ENCODE data around the gene KIAA2012.

Gene KIAA2012

DNA sequence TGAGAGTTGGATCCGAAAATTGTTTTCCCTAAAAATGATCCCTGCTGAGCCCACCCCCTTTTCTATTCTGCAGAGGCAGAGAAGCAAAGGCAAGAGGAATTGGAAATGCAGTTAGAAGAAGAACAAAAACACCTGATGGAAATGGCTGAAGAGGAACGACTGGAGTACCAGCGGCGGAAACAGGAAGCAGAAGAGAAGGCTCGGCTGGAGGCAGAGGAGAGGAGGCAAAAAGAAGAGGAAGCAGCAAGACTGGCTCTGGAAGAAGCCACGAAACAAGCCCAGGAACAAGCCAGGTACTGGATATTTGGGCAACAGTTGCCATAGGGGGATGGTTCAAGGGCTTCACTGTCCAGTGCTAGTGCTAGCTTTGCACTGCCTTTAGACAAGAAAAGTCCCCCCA is 123.7 kb downstream of the KIAA2012 start:
- Histone ChIP-seq H3K4me2 (ENCODE audit: low read length) (no peak overlapping the region), H3K9me3 (ENCODE audit: insufficient read depth, low read length) (no peaks in the 10 kb centered on the region), H3K79me2 (ENCODE audit: low read length) (no peaks in the 10 kb centered on the region), H3K9ac (ENCODE audit: low read length) (no peak overlapping the region), H3K4me1 (ENCODE audit: low read length) (no peaks in the 10 kb centered on the region), H3K27me3 (ENCODE audit: low read depth, low read length) (no peaks in the 10 kb centered on the region), H4K20me1 (ENCODE audit: insufficient read depth, low read length) (no peaks in the 10 kb centered on the region), H3K27ac (ENCODE audit: low read length) (no peak overlapping the region), H3K36me3 (replicated peaks; ENCODE audit: low read depth, low read length) (no peaks in the 10 kb centered on the region), H2AFZ (ENCODE audit: low read depth, low read length) (no peak overlapping the region), H3K4me3 (ENCODE audit: low read length) (no peak overlapping the region)
- TF ChIP-seq, protein P1, sequence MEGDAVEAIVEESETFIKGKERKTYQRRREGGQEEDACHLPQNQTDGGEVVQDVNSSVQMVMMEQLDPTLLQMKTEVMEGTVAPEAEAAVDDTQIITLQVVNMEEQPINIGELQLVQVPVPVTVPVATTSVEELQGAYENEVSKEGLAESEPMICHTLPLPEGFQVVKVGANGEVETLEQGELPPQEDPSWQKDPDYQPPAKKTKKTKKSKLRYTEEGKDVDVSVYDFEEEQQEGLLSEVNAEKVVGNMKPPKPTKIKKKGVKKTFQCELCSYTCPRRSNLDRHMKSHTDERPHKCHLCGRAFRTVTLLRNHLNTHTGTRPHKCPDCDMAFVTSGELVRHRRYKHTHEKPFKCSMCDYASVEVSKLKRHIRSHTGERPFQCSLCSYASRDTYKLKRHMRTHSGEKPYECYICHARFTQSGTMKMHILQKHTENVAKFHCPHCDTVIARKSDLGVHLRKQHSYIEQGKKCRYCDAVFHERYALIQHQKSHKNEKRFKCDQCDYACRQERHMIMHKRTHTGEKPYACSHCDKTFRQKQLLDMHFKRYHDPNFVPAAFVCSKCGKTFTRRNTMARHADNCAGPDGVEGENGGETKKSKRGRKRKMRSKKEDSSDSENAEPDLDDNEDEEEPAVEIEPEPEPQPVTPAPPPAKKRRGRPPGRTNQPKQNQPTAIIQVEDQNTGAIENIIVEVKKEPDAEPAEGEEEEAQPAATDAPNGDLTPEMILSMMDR (IDR thresholded peaks at IDR 0.05; ENCODE audit: low read depth, low read length): no peak
- TF ChIP-seq EZH2phosphoT487 (IDR thresholded peaks at IDR 0.05; ENCODE audit: low read depth): no peak

DNA sequence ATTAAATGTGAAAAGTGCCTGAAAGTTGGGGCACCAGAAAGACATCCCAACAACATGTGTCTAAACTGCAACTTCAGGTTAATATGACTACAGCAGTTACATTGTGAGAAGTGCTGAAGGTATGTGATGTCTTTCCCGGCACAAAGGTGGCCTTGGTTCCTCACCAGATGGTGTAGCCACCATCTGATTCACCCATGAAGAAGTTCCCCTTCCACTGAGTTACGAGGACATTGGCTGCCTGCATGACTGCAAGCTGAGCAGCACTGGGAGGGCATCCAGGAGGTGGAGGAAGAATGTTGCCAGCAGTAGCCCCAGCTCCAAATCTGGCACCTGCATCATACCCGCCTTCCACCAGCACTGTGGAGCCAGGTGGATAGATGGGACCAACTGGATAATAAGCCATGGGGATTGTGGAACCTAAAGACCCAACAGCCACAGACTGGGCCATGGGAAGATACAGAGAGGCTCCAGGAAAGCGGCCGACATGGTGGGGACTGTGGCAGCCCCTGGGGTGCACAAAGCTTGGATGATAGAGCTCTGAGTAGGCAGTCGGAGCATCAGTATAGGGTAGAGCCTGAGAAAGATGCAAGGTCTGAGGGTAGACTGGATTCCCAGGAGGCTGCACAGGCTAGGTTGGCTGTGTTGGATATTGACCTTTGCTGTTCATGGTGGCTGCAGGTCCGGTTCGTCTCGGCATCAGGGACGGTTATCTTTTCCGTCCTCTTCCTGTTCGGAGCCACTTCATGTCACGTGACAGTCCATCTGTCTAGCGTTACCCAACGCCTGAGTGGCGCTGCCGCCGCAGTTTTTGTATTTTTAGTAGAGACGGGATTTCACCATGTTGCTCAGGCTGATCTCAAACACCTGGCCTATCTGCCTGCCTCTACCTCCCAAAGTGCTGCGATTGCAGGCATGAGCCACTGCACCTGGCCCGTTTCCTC is 128.4 kb downstream of the KIAA2012 start:
- TF ChIP-seq EZH2phosphoT487 (IDR thresholded peaks at IDR 0.05; ENCODE audit: low read depth): no peak
- TF ChIP-seq, protein P1 (IDR thresholded peaks at IDR 0.05; ENCODE audit: low read depth, low read length): no peak
- Histone ChIP-seq H3K36me3 (replicated peaks; ENCODE audit: low read depth, low read length) (peaks cover 11% of the 10 kb centered on the region), H3K4me3 (ENCODE audit: low read length) (no peak overlapping the region)

DNA sequence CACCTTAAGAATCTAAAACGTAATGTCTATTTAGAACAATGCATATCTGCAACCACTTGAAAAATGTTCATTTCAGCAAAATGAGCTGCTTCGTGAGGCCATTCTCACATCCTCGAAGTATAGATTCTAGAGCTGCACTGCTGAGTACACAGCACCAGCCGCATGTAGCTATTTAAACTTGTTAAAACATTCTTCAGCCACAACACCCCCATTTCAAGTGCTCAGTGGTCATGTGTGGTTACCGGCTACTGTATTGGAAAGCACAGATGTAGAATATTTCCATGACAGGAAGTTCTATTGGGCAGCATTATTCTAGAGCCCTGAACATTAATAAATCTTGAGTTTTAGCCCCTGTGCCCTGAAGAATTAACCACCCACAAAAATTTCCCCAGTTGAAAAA is 130.3 kb downstream of the KIAA2012 start:
- Histone ChIP-seq H3K4me3 (ENCODE audit: low read length) (no peak overlapping the region), H3K9ac (ENCODE audit: low read length) (no peak overlapping the region), H3K9me3 (ENCODE audit: insufficient read depth, low read length) (no peaks in the 10 kb centered on the region), H3K36me3 (replicated peaks; ENCODE audit: low read depth, low read length) (peaks cover 11% of the 10 kb centered on the region), H3K27ac (ENCODE audit: low read length) (no peak overlapping the region), H3K27me3 (ENCODE audit: low read depth, low read length) (no peaks in the 10 kb centered on the region), H4K20me1 (ENCODE audit: insufficient read depth, low read length) (no peaks in the 10 kb centered on the region), H3K4me1 (ENCODE audit: low read length) (peaks cover 11% of the 10 kb centered on the region), H3K4me2 (ENCODE audit: low read length) (no peak overlapping the region), H3K79me2 (ENCODE audit: low read length) (no peaks in the 10 kb centered on the region), H2AFZ (ENCODE audit: low read depth, low read length) (no peak overlapping the region)
- no peak for TF ChIP-seq EZH2phosphoT487 (IDR thresholded peaks at IDR 0.05; ENCODE audit: low read depth)

More for the DNA sequence above, 128.4 kb downstream of the KIAA2012 start:
- Histone ChIP-seq H3K9me3 (ENCODE audit: insufficient read depth, low read length) (no peaks in the 10 kb centered on the region), H3K4me1 (ENCODE audit: low read length) (no peaks in the 10 kb centered on the region), H2AFZ (ENCODE audit: low read depth, low read length) (no peak overlapping the region), H4K20me1 (ENCODE audit: insufficient read depth, low read length) (no peaks in the 10 kb centered on the region), H3K27ac (ENCODE audit: low read length) (no peak overlapping the region), H3K4me2 (ENCODE audit: low read length) (no peak overlapping the region), H3K9ac (ENCODE audit: low read length) (no peak overlapping the region), H3K79me2 (ENCODE audit: low read length) (no peaks in the 10 kb centered on the region), H3K27me3 (ENCODE audit: low read depth, low read length) (no peaks in the 10 kb centered on the region)

DNA sequence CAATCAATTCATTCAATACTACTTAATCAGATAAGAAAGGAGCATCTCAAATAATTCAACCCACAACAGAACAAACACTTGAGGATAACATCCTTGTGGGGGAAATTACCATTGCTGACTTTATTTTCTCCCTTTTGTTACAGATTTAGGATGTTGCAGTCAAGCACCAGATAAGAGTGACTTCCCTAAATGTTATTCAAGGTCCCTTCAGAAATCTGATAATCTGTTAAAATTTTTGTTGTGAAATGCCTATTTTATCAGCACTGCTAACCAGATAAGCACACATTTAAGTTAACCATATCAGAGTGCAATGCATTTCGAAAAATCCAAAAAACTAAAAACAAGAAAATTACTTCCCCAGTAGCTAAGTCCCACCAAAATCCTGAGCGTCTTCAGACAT is 131.8 kb downstream of the KIAA2012 start:
- no peak overlapping the region for H2AFZ ChIP-seq (ENCODE audit: low read depth, low read length)
- H3K4me1 ChIP-seq (ENCODE audit: low read length): peaks cover 11% of the 10 kb centered on the region
- H3K79me2 ChIP-seq (ENCODE audit: low read length): no peaks in the 10 kb centered on the region
- H3K9me3 ChIP-seq (ENCODE audit: insufficient read depth, low read length): no peaks in the 10 kb centered on the region
- no peak overlapping the region for H3K27ac ChIP-seq (ENCODE audit: low read length)
- H3K9ac ChIP-seq (ENCODE audit: low read length): no peak overlapping the region
- no peak overlapping the region for H3K4me3 ChIP-seq (ENCODE audit: low read length)
- peaks cover 16% of the 10 kb centered on the region for H3K36me3 ChIP-seq (replicated peaks; ENCODE audit: low read depth, low read length)
- no peak overlapping the region for H3K4me2 ChIP-seq (ENCODE audit: low read length)
- no peak for TF ChIP-seq EZH2phosphoT487 (IDR thresholded peaks at IDR 0.05; ENCODE audit: low read depth)
- TF ChIP-seq, protein P1 (IDR thresholded peaks at IDR 0.05; ENCODE audit: low read depth, low read length): no peak
- H3K27me3 ChIP-seq (ENCODE audit: low read depth, low read length): no peaks in the 10 kb centered on the region
- H4K20me1 ChIP-seq (ENCODE audit: insufficient read depth, low read length): no peaks in the 10 kb centered on the region

Measured in OCI-LY3 (cell line).